GM19351 (cell line): ENCODE results near the gene ZG16B.

ENCODE experiments used
- ATAC-seq: cut with Tn5 transposase; IDR thresholded peaks from one replicate; pipeline ENCODE4 v1.9.1; 2021; ENCODE audit warnings: mild to moderate bottlenecking, moderate library complexity; ENCODE audit not compliant: unreplicated experiment

The ZG16B gene, protein sequence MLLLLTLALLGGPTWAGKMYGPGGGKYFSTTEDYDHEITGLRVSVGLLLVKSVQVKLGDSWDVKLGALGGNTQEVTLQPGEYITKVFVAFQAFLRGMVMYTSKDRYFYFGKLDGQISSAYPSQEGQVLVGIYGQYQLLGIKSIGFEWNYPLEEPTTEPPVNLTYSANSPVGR

DNA sequence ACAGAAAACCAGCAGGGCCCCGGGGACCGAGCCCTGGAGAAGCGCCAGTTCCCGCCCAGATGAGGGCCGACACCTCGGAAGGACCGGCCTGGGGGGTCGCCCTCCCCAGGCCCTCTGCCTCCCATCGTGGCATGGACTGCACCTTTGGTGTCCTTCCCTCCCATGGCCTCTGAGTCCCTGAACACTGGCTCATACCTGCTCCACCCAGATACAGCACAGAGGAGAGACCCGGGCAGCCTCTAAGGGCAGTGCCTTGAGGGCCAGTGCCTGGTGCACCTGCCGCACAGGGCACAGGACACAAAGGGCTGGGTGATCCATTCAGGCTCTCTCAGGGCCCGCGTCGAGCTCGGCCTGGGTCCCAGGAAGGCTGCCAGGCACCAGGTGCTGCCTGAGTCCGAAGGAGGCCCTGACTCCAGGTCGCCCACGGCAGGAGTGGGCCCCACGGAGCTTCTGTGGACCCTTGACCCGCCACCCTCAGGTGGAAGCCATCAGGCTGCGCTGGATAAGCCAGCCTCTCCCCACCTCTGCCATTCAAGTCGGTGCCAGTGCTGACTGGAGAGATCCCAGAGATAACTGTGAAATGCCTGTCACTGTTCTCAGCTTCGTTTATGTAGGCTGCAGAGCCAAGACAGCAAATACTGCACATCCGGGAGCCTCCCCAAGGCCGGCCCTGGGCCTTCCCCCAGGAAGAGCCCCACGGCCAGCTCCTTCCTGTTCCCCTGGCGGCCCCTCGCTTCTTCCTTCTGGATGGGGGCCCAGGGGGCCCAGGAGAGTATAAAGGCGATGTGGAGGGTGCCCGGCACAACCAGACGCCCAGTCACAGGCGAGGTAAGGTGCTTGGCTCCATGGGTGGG, at the start of gene ZG16B:
ZG16B (plus strand) TSS at position 803 of the 854 bp plus-strand sequence. CDS start 139 bp downstream, outside the sequence.
- no peak for ATAC-seq

DNA sequence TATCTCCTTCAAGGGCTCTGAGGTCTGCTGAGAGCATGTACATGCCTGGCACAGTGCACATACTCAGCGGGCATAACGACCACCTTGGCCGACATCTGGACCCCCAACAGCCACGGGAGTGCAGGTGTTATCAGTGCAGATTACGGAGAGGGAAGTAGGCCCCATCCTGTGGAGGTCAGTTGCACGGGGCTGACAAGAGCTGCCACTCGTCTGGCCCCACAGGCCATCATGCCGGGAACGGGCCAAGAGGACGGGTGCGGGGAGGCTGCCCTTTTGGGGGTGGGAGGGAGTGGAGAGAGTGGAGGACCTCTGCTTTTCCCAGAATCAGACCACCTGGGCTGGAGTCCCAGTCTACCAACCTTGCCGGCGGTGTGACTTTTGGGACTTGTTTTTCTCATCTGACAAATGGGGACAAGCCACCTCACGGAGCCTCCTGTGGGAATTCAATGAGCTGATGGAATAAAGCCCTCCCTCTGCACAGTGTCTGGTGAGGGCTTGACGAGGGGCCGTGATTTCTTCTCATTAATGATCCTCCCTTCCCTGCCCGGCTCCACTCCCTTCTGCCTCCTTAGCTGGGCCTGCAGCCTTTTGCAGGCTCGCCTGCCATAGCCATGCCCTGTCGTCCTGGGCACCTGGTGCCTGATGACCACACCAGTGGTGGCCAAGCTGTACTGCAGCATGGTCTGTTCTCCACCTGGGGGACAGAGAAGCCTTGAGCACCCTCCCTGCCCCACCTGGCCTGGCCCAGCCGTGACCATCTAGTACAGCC, 47.3 kb upstream of the ZG16B start:
- no peak for ATAC-seq

DNA sequence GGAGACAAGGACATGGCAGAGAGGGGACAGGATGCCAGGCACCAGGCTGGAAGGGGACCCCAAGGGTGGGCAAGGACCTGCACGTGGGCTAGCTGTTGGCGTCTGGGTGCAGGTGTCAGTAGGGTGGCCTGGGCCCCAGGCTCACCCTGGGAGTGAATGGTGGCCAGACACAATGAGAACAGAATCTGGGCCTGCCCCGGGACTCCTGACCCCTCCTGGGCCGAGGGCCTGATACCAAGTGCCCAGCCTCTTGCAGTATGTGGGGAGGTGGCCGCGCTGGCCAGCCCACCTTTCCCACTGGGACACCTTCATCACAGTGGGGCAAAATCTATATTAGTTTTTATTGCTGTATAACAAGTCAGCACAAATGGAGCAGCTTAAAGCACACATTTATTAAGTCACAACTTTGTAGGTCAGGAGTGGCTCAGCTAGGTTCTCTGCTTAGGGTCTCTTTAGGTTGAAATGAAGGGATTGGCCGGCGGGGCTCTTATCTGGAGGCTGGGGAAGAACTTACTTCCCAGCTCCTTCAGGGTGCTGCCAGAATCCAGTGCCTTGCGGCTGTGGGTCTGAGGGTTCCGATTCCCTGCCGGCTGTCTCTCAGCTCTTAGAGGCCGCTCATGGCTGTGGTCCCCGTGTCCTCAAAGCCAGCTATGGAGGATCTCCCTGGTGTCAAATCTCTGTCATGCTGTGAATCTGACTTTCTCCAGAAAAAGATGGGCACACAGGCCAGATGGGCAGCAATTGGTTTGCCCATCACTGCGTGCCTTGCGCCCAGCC, 46.3 kb upstream of the ZG16B start:
- no peak for ATAC-seq

DNA sequence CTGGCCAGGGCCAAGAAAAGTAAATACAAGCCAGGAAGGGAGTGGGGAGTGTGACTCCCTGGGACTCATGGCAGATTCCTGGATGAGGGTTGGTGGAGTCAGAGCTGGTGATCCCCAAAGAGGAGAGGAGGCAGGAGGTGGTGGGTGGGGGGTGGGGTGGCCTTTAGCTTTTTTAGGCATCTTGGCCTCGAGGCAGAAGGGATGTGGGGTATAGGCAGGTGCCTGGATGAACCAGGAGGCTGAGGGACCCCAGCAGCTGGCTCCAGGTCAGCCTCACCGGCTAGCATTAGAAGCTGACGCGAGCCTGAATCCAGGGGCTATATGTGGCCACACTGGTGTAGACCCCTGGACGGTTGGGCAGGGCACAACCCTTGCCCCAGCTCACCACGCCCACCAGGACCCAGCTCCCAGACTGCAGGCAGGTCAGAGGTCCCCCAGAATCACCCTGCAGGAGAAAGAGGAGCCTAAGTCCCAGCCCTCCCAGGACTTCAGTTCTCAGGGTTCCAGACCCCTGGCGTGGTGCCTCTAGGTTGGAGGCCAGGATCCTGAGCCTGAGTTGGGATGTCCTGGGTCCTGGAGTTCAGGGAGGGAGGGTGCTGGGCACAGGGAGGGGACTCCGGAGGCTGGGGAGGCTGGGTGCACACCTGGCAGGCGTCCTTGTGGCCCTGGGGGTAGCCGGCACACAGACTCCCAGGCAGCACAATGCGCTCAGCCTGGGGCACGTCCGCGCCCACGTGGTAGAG, 45.6 kb upstream of the ZG16B start:
- ATAC-seq = no peak

DNA sequence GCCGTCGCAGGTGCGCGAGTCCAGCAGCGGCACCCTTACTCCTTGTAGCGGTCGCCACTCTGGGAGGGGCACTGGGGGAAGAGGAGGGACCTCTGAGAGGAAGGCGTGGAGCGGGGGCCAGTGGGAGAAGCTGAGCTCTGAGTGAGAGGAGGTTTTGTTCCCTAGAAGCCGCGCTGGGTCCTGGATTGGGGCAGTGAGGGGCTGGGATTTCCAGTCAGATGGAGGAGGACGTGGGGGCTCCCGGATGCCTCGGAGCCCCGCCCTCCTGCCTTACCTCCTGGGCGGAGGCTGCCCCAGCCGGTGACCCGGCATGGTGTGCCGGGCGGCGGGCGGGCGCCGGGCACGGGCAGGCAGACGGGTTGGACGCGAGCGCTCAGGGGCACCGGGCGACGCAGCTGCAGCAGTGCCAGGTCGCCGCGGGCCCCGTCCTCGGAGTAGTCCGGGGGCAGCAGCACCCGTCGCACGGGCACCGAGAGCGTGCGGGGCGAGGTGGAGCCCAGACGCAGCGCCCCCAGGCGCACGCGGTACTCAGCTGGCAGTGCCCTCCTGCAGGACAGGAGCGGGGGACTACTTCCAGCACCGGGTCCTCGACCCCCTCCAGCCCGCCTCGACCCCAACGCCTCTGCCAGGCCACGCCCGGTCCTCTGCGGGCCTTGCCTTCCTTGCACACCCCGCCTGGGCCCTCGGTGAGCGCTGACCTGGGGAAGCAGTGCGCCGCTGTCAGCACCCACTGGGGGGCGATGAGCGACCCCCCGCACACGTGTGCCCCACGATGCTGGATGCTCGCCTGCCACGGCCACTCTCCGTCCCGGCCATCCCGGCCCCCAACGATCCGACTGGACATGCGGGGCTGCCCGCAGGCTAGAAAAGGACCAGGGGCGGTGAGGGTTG, 44.8 kb upstream of the ZG16B start:
- no peak for ATAC-seq

DNA sequence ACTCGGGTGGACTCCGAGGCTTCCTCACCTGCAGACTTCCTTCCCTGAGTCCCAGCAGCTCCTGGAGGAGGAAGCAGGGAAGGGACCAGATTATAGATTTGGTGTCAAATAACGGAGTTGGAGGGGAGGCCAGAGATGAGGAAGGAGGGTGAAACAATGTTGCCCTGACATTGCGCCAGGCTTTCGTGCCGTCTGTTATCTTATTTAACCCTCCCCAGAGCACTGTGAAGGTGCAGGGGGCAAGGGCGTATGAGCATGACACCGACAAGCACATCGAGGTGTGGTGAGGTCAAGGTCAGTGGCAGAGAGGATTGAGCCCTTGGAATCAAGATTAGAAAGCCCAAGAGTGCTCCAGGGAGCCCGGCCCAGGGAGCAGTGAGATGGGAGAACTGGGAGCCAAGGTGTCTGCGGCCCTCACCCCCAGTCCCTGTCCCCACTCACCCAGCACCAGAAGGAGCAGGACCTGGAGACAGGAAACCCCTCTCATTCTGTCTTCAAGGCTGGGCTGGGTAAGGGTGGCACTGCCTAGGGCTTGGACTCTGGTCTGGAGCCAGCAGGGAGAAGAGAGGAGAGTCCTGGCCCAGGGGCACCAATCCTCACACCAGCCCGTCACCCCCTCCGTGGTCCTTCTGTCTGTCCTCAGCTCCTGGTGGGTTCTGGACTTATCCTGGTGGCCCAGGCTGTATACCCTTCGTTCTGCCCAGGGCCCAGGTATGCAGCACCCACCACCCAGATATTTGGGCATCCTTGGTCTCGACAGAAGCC, 43.9 kb upstream of the ZG16B start:
- ATAC-seq = no peak

DNA sequence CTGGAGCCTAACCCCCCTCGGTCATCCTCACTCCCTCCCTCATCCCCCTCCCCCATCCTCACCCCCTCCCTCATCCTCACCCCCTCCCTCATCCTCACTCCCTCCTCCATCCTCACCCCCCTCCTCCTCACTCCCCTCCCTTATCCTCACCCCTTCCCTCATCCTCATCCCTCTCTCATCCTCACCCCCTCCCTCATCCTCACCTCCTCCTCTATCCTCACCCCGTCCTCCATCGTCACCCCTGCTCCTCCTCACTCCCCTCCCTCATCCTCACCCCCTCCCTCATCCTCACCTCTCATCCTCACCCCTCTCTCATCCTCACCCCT, 43.3 kb upstream of the ZG16B start:
- ATAC-seq = no peak

DNA sequence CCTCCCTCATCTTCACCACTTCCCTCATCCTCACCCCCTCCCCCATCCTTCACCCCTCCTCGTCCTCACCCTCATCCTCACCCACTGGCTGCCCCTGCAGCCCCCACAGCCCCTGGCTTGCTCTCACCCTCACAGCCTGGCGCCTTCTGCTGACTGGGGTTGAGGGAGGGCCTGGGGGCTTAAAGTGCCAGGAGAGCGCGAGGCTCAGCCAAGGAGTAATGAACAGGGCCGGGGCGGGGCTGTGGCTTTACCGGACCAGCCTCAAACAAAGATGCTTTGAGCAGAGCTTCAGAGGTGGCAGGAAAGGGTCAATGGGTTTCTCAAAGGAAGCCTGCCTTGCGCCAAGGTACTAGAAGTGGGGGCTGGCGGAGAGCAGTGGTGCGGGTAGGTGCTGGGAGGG, 42.7 kb upstream of the ZG16B start, which contains the start of gene PRSS33:
PRSS33 (minus strand) TSS at position 155 of the 400 bp plus-strand sequence. CDS start 1,013 bp downstream, outside the sequence.
- ATAC-seq = no peak

DNA sequence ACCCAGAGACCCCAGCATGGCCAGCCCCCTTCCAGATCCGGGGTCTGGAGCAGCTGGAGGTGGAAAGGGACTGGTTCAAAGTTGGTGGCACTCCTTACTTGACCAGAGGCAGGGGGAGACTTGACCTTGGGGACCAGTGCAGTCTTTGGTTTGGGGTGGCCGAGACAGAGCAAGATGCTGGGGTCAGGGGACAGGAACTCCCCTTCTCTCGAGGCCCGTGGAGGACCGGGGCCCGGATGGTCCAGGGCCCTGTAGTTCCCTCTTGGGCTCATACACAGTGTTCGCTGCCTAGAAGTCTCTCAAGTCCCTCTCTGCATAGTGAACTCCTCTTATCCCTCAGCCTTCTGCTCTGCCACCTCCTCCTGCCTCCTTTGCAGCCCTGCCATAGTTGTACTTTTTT, 42.1 kb upstream of the ZG16B start:
- no peak for ATAC-seq

DNA sequence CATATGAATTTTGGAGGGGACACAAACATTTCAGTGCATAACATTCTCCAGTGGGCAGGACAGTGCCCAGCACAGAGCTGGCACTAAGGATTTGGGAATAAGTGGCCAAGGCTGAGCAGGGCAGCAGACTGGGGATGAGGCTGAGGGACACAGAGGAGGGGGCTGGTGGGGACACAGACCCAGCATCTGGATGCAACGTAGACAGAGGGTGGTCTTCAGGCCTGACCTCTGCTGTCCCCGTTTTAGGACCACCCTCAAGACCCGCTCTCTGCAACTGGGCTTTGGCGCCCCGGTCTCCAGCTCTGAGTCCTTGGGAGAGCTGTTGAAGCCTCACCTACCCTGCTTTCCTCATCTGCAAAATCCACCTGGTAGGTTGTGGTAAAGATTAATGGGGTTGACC, 39.5 kb upstream of the ZG16B start:
- no peak for ATAC-seq

DNA sequence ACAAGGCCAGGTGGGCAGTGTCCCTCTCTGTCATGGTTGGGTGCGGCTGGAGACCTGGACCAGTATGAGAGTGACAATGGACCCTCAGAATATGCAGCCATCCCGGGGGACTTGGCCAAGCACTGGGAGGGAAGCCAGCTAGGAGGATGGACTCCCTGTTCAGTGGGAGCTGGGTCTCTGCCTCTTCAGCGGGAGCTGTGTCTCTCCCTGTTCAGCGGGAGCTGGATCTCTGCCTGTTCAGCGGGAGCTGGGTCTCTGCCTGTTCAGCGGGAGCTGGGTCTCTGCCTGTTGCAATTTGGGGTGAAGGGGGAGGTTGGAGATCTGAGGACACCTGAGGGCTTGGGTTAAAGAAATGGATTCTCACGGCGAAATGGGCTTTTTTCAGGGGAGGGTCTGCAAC, 38.9 kb upstream of the ZG16B start:
- no peak for ATAC-seq

DNA sequence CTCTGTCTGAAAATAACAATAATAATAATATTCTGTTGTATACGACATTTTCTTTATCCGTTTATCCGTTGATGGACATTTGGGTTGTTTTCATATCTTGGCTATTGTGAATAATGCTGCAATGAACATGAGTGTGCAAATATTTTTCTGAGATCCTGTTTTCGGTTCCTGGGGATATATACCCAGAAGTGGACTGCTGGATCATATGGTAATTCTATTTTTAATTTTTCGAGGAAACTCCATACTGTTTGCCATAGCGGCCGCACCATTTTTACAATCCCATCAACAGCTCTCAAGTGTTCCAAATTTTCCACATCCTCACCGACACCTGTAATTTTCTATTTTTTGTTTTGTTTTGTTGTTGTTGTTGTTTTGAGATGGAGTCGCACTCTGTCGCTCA, 37.2 kb upstream of the ZG16B start:
- no peak for ATAC-seq

DNA sequence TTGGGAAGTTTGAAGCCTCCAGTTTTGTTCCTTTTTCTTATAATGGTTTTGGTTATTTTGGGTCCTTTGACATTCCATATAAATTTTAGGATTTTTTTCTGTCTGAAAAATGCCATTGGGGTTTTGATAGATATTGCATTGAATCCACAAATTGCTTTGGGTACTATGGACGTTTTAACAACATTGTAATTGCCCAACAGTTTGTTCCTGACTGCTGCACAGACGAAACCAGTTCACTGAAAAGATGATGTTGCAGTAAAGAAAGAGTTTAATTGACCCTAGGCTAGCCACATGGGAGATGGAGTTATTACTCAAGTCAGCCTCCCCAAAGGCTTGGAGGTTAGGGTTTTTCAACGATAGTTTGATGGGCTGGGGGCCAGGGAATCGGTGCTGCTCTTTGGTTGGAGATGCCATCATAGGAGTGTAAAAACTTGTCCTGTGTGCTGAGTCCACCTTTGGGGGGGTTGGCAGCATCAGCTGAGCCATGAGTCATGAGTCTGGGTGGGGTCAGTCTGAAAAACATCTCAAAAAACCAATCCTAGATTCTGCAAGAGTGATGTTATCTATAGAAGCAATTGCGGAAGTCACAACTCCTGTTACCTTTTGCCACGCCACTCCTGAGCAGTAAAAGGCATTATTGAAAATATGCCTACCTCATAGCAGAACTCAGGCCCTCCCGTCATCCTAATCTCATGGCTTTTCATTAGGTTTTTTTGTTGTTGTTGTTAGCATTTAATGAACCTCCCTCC, 34.5 kb upstream of the ZG16B start:
- no peak for ATAC-seq

DNA sequence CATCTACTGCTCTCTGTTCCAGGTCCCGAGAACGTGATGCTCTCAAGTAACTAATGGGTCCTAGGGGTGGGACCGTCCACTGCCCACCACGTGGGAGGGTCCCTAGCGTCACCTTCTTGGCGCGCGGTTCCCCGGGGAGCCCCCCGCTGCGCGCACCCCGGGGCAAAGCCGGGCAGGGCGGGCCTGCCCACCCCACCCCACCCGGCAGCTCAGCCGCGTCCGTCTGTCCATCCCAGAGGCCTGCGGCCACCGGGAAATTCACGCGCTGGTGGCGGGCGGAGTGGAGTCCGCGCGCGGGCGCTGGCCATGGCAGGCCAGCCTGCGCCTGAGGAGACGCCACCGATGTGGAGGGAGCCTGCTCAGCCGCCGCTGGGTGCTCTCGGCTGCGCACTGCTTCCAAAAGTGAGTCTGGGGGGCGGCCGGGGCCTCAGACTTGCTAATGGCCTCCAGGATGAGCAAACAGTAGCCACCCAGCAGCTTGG, 31.3 kb upstream of the ZG16B start:
- no peak for ATAC-seq

DNA sequence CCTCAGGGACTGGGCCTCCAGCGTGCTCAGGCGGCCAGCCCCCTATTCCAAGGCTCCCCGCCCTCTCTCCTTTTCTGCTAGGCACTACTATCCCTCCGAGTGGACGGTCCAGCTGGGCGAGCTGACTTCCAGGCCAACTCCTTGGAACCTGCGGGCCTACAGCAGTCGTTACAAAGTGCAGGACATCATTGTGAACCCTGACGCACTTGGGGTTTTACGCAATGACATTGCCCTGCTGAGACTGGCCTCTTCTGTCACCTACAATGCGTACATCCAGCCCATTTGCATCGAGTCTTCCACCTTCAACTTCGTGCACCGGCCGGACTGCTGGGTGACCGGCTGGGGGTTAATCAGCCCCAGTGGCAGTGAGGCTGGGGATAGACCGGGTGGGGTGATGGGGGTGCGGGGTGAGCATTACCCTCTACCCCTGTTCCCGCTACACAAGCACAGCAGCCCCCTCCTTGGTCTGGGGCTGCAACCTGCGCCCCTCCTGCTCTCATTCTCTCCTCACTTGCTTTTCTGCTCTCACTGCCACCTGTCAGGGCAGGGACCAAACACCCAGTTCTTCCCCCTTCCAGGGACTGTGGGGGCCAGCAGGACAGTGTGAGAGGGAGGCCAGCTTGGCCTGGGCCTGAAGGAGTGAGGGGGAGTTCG, 30.8 kb upstream of the ZG16B start:
- no peak for ATAC-seq

DNA sequence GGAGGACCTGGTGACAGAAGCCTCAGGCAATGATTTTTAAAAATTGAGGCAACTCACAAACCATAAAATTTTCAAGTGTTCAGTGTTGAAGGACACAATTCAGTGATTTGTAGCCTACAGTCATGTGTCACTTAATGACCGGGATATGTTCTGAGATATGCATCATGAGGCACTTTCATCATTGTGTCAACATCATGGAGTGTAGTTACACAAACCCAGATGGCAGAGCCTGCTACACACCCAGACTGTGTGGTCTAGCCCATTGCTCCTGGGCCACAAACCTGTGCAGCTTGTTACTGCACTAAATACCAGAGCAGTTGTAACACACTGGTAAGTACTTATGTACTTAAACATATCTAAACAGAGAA, 30.3 kb upstream of the ZG16B start:
- no peak for ATAC-seq

DNA sequence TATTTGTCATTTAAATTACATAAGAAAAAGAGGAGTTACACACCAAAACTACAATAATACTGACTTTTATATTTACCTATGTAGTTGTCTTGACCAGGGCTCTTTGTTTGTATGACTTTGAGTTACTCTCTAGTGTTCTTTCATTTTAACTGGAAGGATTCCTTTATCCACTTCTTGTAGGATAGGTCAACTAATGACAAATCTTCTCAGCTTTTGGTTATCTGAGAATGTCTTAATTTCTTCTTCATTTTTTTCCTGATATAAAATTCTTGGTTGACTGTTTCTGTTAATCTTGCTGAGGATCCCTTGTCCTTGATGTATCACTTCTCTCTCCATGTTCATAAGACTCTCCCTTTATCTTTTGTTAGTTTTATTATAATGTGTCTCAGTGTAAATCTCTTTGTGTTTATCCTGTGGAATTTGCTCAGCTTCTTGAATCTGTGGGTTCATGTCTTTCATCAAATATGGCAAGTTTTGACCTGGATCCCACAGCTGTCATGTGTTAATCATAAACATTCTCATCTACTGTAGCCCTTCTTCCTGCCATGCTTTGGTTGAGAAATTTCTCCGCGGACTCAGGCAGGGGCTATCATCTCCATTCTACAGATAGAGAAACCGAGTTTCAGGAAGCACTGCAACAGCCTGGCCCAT, 26.4 kb upstream of the ZG16B start:
- ATAC-seq = no peak
